MCF 10A (cell line): Measurements from ENCODE around the gene CD300LB. TPM values are rescaled to one million over a fixed set of nuclear protein-coding genes. Genes with fewer than 3 reads are reported as not detected.
"Not testable (repeated sequence)": the region's sequence is repeated elsewhere in the genome, so short reads cannot be mapped to it uniquely, and the experiment has no call there.

Source experiments
- BruUV-seq: library from RNA; stranded (reverse); fragments of 400-500 nt; replicated peaks from 2 replicates; lab custom pipeline; 2021; lab: Mats Ljungman, UMichigan
- CTCF ChIA-PET: fragments of 300-600 bp; sonication (Branson Sonifier 250); formaldehyde crosslinking; extraction: SDS; loops from one replicate; lab custom pipeline; 2021; ENCODE audit warnings: antibody characterized with exemption, inconsistent platforms; lab: Yijun Ruan, JAX
- POLR2A ChIA-PET: fragments of 300-600, 350-650 bp; sonication (Branson Sonifier 250); formaldehyde crosslinking; extraction: SDS; loops from one replicate; lab custom pipeline; 2020; ENCODE audit warnings: antibody characterized with exemption, inconsistent platforms; lab: Yijun Ruan, JAX
- DNase-seq: peaks from one replicate; pipeline ENCODE4 v3.0.0-alpha.2; 2018; ENCODE audit not compliant: unreplicated experiment
- H3K27ac Mint-ChIP-seq: one replicate; pipeline ENCODE4 v1.8.0; 2022; ENCODE audit warnings: mild to moderate bottlenecking, low read depth, mixed read lengths; ENCODE audit not compliant: unreplicated experiment
- H3K27me3 Mint-ChIP-seq: one replicate; pipeline ENCODE4 v1.8.0; 2022; ENCODE audit warnings: mixed read lengths; ENCODE audit not compliant: insufficient read depth, unreplicated experiment
- H3K36me3 Mint-ChIP-seq: one replicate; pipeline ENCODE4 v1.8.0; 2022; ENCODE audit warnings: mild to moderate bottlenecking, moderate library complexity, mixed read lengths; ENCODE audit not compliant: insufficient read depth, unreplicated experiment
- H3K4me1 Mint-ChIP-seq: one replicate; pipeline ENCODE4 v1.8.0; 2022; ENCODE audit warnings: mixed read lengths; ENCODE audit not compliant: insufficient read depth, unreplicated experiment
- H3K4me3 Mint-ChIP-seq: one replicate; pipeline ENCODE4 v1.8.0; 2022; ENCODE audit warnings: mild to moderate bottlenecking, moderate library complexity, mixed read lengths; ENCODE audit not compliant: unreplicated experiment
- H3K9me3 Mint-ChIP-seq: one replicate; pipeline ENCODE4 v1.8.0; 2022; ENCODE audit warnings: mixed read lengths; ENCODE audit not compliant: unreplicated experiment
- CTCF ChIP-seq: fragments of 200-600 bp; IDR thresholded peaks from one replicate; pipeline ENCODE4 v1.8.0; 2022; ENCODE audit warnings: antibody characterized with exemption, mild to moderate bottlenecking; ENCODE audit not compliant: unreplicated experiment
- intact Hi-C: fragments of 100-400 bp; cut with micrococcal nuclease; formaldehyde crosslinking; loops from 2 replicates; pipeline ENCODE4 v1.14.1; 2022
- total RNA-seq: library from RNA; stranded (reverse); gene quantifications from 2 replicates; pipeline ENCODE4 v1.2.3, GENCODE V29; 2022

Gene CD300LB
- total RNA-seq, 1 experiment from 2014 or later, result not detected

- no peak for TF ChIP-seq CTCF
- Mint-ChIP-seq H3K4me3 (no peak overlapping the region), H3K27me3 (peaks cover 27% of the 10 kb centered on the region), H3K4me1 (peaks cover 5% of the 10 kb centered on the region), H3K27ac (no peak overlapping the region), H3K9me3 (no peaks in the 10 kb centered on the region), H3K36me3 (peaks cover 5% of the 10 kb centered on the region)
- BruUV-seq, result no TSS peak
- intact Hi-C loops, result no loop called here
- ChIA-PET POLR2A (interaction anchor here (0.9 to 1.2 kb wide), 2 partner anchors 8 to 47 kb away, joined by 3 to 5 read pairs; partner anchors contain the start of gene CD300H), CTCF (interaction anchor here (1.8 kb wide), 1 partner anchor 12 kb away, joined by 4 read pairs; no protein-coding TSS in a partner anchor)
- no peak for DNase-seq
Measured at GRCh38 chr17:74520016-74520434, 11.2 kb downstream of the CD300LB start.

GRCh38 chr17:74518413-74518981 lies 12.8 kb downstream of the CD300LB start:
- intact Hi-C loops, BruUV-seq, DNase-seq, H3K9me3 Mint-ChIP-seq, H3K4me3 Mint-ChIP-seq, H3K27ac Mint-ChIP-seq, H3K4me1 Mint-ChIP-seq: not testable (repeated sequence)
- Mint-ChIP-seq H3K36me3 (peaks cover 19% of the 10 kb centered on the region), H3K27me3 (peaks cover 13% of the 10 kb centered on the region)
- CTCF ChIA-PET, result interaction anchor here (0.6 to 0.9 kb wide), 2 partner anchors 13 to 79 kb away, joined by 3 read pairs; no protein-coding TSS in a partner anchor
- POLR2A ChIA-PET, result interaction anchor here (1.2 kb wide), 1 partner anchor 9 kb away, joined by 3 read pairs; no protein-coding TSS in a partner anchor

- TF ChIP-seq CTCF, result no peak
- CTCF ChIA-PET, result no interaction called here
- no TSS peak for BruUV-seq
Measured at GRCh38 chr17:74516561-74517328, 14.5 kb downstream of the CD300LB start.

GRCh38 chr17:74515941-74516340 lies 15.3 kb downstream of the CD300LB start:
- Mint-ChIP-seq H3K9me3 (peaks cover 9% of the 10 kb centered on the region), H3K36me3 (peaks cover 19% of the 10 kb centered on the region), H3K27me3 (no peaks in the 10 kb centered on the region), H3K4me1 (peaks cover 9% of the 10 kb centered on the region), H3K27ac (no peak overlapping the region), H3K4me3 (no peak overlapping the region)
- BruUV-seq, result no TSS peak
- ChIA-PET CTCF (interaction anchor here (0.6 kb wide), 1 partner anchor 303 kb away, joined by 5 read pairs; no protein-coding TSS in a partner anchor), POLR2A (interaction anchor here (1.2 kb wide), 1 partner anchor 12 kb away, joined by 4 read pairs; no protein-coding TSS in a partner anchor)
- intact Hi-C loops, result no loop called here
- TF ChIP-seq CTCF, result no peak
- DNase-seq, result no peak

More at GRCh38 chr17:74516561-74517328, 14.5 kb downstream of the CD300LB start:
- H3K4me1 Mint-ChIP-seq, result peaks cover 10% of the 10 kb centered on the region
- POLR2A ChIA-PET, result no interaction called here
- H3K27ac Mint-ChIP-seq, result no peak overlapping the region
- intact Hi-C loops, result no loop called here
- DNase-seq, result no peak
- peaks cover 9% of the 10 kb centered on the region for H3K9me3 Mint-ChIP-seq
- no peak overlapping the region for H3K4me3 Mint-ChIP-seq
- H3K36me3 Mint-ChIP-seq, result peaks cover 19% of the 10 kb centered on the region
- H3K27me3 Mint-ChIP-seq, result no peaks in the 10 kb centered on the region
